Ishikawa (cell line): ENCODE measurements around the gene PLIN3.

Experiments used
- CEBPB ChIP-seq: IDR thresholded peaks from 2 replicates; pipeline ENCODE4 v1.6.1; 2012
- CREB1 ChIP-seq: IDR thresholded peaks from 2 replicates; pipeline ENCODE4 v1.6.1; 2012; ENCODE audit warnings: low read depth
- EGR1 ChIP-seq: IDR thresholded peaks from 2 replicates; pipeline ENCODE4 v1.6.1; 2012
- EP300 ChIP-seq: IDR thresholded peaks from 2 replicates; pipeline ENCODE4 v1.6.1; 2012; ENCODE audit warnings: borderline replicate concordance
- FOXM1 ChIP-seq: IDR thresholded peaks from 2 replicates; pipeline ENCODE4 v1.6.1; 2012; ENCODE audit warnings: low read depth, borderline replicate concordance
- MAX ChIP-seq: IDR thresholded peaks from 2 replicates; pipeline ENCODE4 v1.6.1; 2012
- NFIC ChIP-seq: IDR thresholded peaks from 2 replicates; pipeline ENCODE4 v1.6.1; 2012
- RAD21 ChIP-seq: IDR thresholded peaks from 2 replicates; pipeline ENCODE4 v1.6.1; 2012; ENCODE audit warnings: low read depth
- REST ChIP-seq: IDR thresholded peaks from 2 replicates; pipeline ENCODE4 v1.6.1; 2012; ENCODE audit warnings: low read depth, mild to moderate bottlenecking
- TAF1 ChIP-seq: IDR thresholded peaks from 2 replicates; pipeline ENCODE4 v1.6.1; 2012; ENCODE audit warnings: low read depth, mild to moderate bottlenecking
- TCF12 ChIP-seq: IDR thresholded peaks from 2 replicates; pipeline ENCODE4 v1.6.1; 2012; ENCODE audit warnings: low read depth
- TEAD4 ChIP-seq: IDR thresholded peaks from 2 replicates; pipeline ENCODE4 v1.6.1; 2012
- USF1 ChIP-seq: IDR thresholded peaks from 2 replicates; pipeline ENCODE4 v1.6.1; 2012
- YY1 ChIP-seq: IDR thresholded peaks from 2 replicates; pipeline ENCODE4 v1.6.1; 2012; ENCODE audit warnings: low read depth
- ZBTB7A ChIP-seq: IDR thresholded peaks from 2 replicates; pipeline ENCODE4 v1.6.1; 2012; ENCODE audit warnings: low read depth

The PLIN3 gene

GRCh38 chr19:4806384-4806783, 61.1 kb downstream of the PLIN3 start:
- TF ChIP-seq TAF1 = no peak
- TF ChIP-seq ZBTB7A = no peak
- TF ChIP-seq CEBPB = no peak
- TF ChIP-seq EGR1 = no peak
- TF ChIP-seq EP300 = no peak
- no peak for TF ChIP-seq RAD21
- TF ChIP-seq NFIC = no peak
- TF ChIP-seq USF1 = no peak
- TF ChIP-seq YY1 = no peak
- TF ChIP-seq CREB1 = no peak
- no peak for TF ChIP-seq REST
- TF ChIP-seq TEAD4 = no peak
- TF ChIP-seq MAX = no peak
- no peak for TF ChIP-seq TCF12

- TF ChIP-seq RAD21 (peak; percentile 86), TEAD4 (no peak), CREB1 (no peak), ZBTB7A (peak; percentile 81)
Observed at GRCh38 chr19:4803736-4804695, 63.5 kb downstream of the PLIN3 start.

- TF ChIP-seq USF1 = no peak
- no peak for TF ChIP-seq TEAD4
- no peak for TF ChIP-seq TCF12
- no peak for TF ChIP-seq CREB1
- TF ChIP-seq REST = no peak
Observed at GRCh38 chr19:4802711-4803110, 64.8 kb downstream of the PLIN3 start.

GRCh38 chr19:4801085-4801619, 66.3 kb downstream of the PLIN3 start:
- TF ChIP-seq EP300 = no peak
- no peak for TF ChIP-seq TEAD4
- TF ChIP-seq FOXM1 = no peak
- no peak for TF ChIP-seq RAD21
- no peak for TF ChIP-seq NFIC
- TF ChIP-seq REST = no peak
- TF ChIP-seq MAX = no peak
- TF ChIP-seq TAF1 = no peak
- no peak for TF ChIP-seq CEBPB
- no peak for TF ChIP-seq CREB1
